Testis (tissue), 2 donors: ENCODE results near the gene SPINK9.
A peak's percentile ranks its signal among the peaks of the same experiment; 100 is the strongest.

Experiments used
- POLR2A ChIP-seq: fragments of 450-650 bp; IDR thresholded peaks from one replicate; pipeline ENCODE4 v1.6.1; 2017; ENCODE audit warnings: antibody characterized with exemption, mild to moderate bottlenecking, moderate library complexity
- TF ChIP-seq, protein P1 (sequence below), 3 experiments: fragments of 450-650 bp in 2 of 3; fragments of 200-600 bp in 1 of 3; sonication (generic) in 1 of 3; IDR thresholded peaks; one replicate each; pipeline ENCODE4 v1.5.1; 2016 to 2019; ENCODE audit warnings: antibody characterized with exemption in 3 of 3, mild to moderate bottlenecking in 2 of 3, moderate library complexity in 1 of 3

- TF ChIP-seq POLR2A: peak; percentile 36
- TF ChIP-seq, protein P1, sequence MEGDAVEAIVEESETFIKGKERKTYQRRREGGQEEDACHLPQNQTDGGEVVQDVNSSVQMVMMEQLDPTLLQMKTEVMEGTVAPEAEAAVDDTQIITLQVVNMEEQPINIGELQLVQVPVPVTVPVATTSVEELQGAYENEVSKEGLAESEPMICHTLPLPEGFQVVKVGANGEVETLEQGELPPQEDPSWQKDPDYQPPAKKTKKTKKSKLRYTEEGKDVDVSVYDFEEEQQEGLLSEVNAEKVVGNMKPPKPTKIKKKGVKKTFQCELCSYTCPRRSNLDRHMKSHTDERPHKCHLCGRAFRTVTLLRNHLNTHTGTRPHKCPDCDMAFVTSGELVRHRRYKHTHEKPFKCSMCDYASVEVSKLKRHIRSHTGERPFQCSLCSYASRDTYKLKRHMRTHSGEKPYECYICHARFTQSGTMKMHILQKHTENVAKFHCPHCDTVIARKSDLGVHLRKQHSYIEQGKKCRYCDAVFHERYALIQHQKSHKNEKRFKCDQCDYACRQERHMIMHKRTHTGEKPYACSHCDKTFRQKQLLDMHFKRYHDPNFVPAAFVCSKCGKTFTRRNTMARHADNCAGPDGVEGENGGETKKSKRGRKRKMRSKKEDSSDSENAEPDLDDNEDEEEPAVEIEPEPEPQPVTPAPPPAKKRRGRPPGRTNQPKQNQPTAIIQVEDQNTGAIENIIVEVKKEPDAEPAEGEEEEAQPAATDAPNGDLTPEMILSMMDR (IDR thresholded peaks at IDR 0.05): peak in 1 of 3 experiments; percentile 3
Measured at GRCh38 chr5:148383564-148384379, 48.4 kb downstream of the SPINK9 start, which contains the start of gene FBXO38.
